CD4-positive, CD25-positive, alpha-beta regulatory T cell (primary cell): Measurements from ENCODE around the gene RBP3. TPM values are rescaled to one million over a fixed set of nuclear protein-coding genes. Genes with fewer than 3 reads are reported as not detected.

ENCODE experiments used
- ATAC-seq, 2 donors: fragments of 150-1000 bp; cut with Tn5 transposase; one replicate each; pipeline ENCODE4 v1.10.0; 2021; ENCODE audit warnings: low read depth in 2 of 2, moderate number of reproducible peaks in 2 of 2, moderate library complexity in 1 of 2
- DNase-seq, 3 donors: peaks; one replicate each; pipeline versions ENCODE4 v3.0.0 to v3.0.0-alpha.2; 2012 to 2022; ENCODE audit warnings: mixed read lengths in 1 of 3
- H3K27ac ChIP-seq: one replicate; pipeline ENCODE4 v1.7.0; 2013; ENCODE audit warnings: mild to moderate bottlenecking, low read length; ENCODE audit not compliant: insufficient read depth, poor library complexity, severe bottlenecking
- H3K27me3 ChIP-seq: one replicate; pipeline ENCODE4 v1.7.0; 2013; ENCODE audit warnings: low read length; ENCODE audit not compliant: control insufficient read depth, insufficient read depth
- H3K36me3 ChIP-seq: one replicate; pipeline ENCODE4 v1.7.0; 2013; ENCODE audit warnings: mild to moderate bottlenecking, low read length, moderate library complexity; ENCODE audit not compliant: control insufficient read depth, insufficient read depth
- H3K4me1 ChIP-seq: 2 replicates; pipeline ENCODE4 v1.7.0; 2013; ENCODE audit warnings: mild to moderate bottlenecking, low read length; ENCODE audit not compliant: insufficient read depth, control insufficient read depth, poor library complexity, severe bottlenecking
- H3K4me3 ChIP-seq: one replicate; pipeline ENCODE4 v1.7.0; 2013; ENCODE audit warnings: low read depth, mild to moderate bottlenecking, low read length, moderate library complexity
- H3K9me3 ChIP-seq, 2 experiments: 1 replicate in 1 of 2; 2 replicates in 1 of 2; pipeline ENCODE4 v1.7.0; 2013; ENCODE audit warnings: low read length in 2 of 2, mild to moderate bottlenecking in 1 of 2, moderate library complexity in 1 of 2; ENCODE audit not compliant: control insufficient read depth in 2 of 2
- H3K27ac Mint-ChIP-seq, 3 donors: one replicate each; pipeline ENCODE4 v1.8.0; 2020 to 2022; ENCODE audit warnings: mild to moderate bottlenecking in 3 of 3, mixed read lengths in 3 of 3, moderate library complexity in 2 of 3
- H3K27me3 Mint-ChIP-seq: one replicate; pipeline ENCODE4 v1.8.0; 2022; ENCODE audit warnings: mild to moderate bottlenecking, mixed read lengths
- H3K36me3 Mint-ChIP-seq: one replicate; pipeline ENCODE4 v1.8.0; 2020; ENCODE audit warnings: mixed read lengths
- H3K4me1 Mint-ChIP-seq, 4 donors: one replicate each; pipeline ENCODE4 v1.8.0; 2020 to 2022; ENCODE audit warnings: mixed read lengths in 4 of 4, mild to moderate bottlenecking in 1 of 4
- H3K4me3 Mint-ChIP-seq, 4 donors: one replicate each; pipeline ENCODE4 v1.8.0; 2020 to 2022; ENCODE audit warnings: mild to moderate bottlenecking in 4 of 4, mixed read lengths in 4 of 4, moderate library complexity in 3 of 4
- H3K9me3 Mint-ChIP-seq, 7 donors: one replicate each; pipeline ENCODE4 v1.8.0; 2020 to 2022; ENCODE audit warnings: mixed read lengths in 7 of 7, mild to moderate bottlenecking in 3 of 7, moderate library complexity in 2 of 7
- polyA plus RNA-seq, 4 donors: library from polyadenylated mRNA; unstranded; fragments of 300-500 nt; fragmentation: Illumina TruSeq; gene quantifications; one replicate each; pipeline ENCODE4 v1.2.3, GENCODE V29; 2021
- total RNA-seq: library from RNA; stranded (reverse); gene quantifications from one replicate; pipeline ENCODE4 v1.2.3, GENCODE V29; 2022

RBP3 gene
- total and polyA plus RNA-seq, 5 donors from 2014 or later: not detected

- Mint-ChIP-seq H3K27ac (no peak overlapping the region), H3K4me3 (no peak overlapping the region), H3K4me1 (no peaks in the 10 kb centered on the region), H3K27me3 (peaks cover 4% of the 10 kb centered on the region), H3K9me3 (peaks cover 0 to 2% (median 0%) of the 10 kb centered on the region in 7 donors), H3K36me3 (no peaks in the 10 kb centered on the region)
- Histone ChIP-seq H3K9me3 (no peaks in the 10 kb centered on the region), H3K4me1 (no peaks in the 10 kb centered on the region), H3K27me3 (no peaks in the 10 kb centered on the region), H3K36me3 (no peaks in the 10 kb centered on the region), H3K4me3 (no peak overlapping the region), H3K27ac (no peak overlapping the region)
- DNase-seq: no peak
- ATAC-seq: no peak
These were observed 21.7 kb upstream of the RBP3 start for GRCh38 chr10:47326306-47326926.

DNA sequence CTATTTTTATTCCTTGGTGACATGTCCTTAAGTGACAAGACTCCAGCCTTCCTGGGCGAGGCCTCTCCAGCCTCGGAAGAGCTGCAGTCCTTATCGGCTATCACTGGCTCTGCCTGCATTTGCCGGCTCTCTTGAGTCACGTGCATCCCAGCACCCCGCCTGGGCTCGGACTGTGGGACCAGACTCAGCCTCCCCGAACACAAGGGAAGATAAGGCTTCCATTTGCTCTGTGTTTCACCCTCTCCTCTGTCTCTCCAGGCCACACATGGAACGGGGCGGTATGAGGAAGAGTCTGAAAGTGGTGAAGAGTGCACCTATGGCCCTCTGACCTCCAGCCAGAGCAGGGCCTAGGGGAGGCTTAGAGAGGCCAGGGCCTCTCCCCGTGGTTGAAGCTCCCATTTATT, 21.2 kb upstream of the RBP3 start:
- H3K27me3 ChIP-seq: no peaks in the 10 kb centered on the region
- no peaks in the 10 kb centered on the region for H3K4me1 ChIP-seq
- Mint-ChIP-seq H3K9me3 (peaks cover 0 to 2% (median 0%) of the 10 kb centered on the region in 7 donors), H3K36me3 (no peaks in the 10 kb centered on the region), H3K4me1 (no peaks in the 10 kb centered on the region), H3K27ac (no peak overlapping the region), H3K4me3 (no peak overlapping the region), H3K27me3 (peaks cover 4% of the 10 kb centered on the region)
- no peak overlapping the region for H3K4me3 ChIP-seq
- H3K27ac ChIP-seq: no peak overlapping the region
- no peaks in the 10 kb centered on the region for H3K9me3 ChIP-seq
- no peak for ATAC-seq
- DNase-seq: no peak
- H3K36me3 ChIP-seq: no peaks in the 10 kb centered on the region

DNA sequence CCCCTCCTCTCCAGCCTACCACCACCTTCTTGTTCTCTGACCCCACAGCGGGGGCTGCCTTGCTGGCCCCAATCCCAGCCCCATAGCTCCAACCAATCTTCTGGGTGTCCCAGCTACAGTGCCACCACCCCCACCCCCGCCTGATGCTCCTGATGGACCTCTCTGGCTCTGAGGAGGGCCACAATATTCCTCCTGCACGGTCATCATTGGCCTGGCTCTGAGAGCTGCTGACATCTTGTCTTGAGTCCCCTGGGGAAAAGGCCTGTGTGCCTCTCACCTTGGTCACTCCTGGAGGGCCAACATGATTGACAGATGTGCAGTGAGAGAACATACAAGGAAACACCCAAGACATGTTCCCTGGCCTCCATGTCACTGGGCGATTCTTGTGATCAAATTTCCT, 18.3 kb upstream of the RBP3 start:
- Mint-ChIP-seq H3K36me3 (no peaks in the 10 kb centered on the region), H3K4me1 (no peaks in the 10 kb centered on the region), H3K27me3 (no peaks in the 10 kb centered on the region), H3K4me3 (no peak overlapping the region), H3K9me3 (peaks cover 0 to 2% (median 0%) of the 10 kb centered on the region in 7 donors), H3K27ac (no peak overlapping the region)
- DNase-seq (no peak), ATAC-seq (no peak)
- H3K36me3 ChIP-seq: no peaks in the 10 kb centered on the region
- no peak overlapping the region for H3K27ac ChIP-seq
- no peaks in the 10 kb centered on the region for H3K4me1 ChIP-seq
- no peaks in the 10 kb centered on the region for H3K27me3 ChIP-seq
- no peak overlapping the region for H3K4me3 ChIP-seq
- H3K9me3 ChIP-seq: no peaks in the 10 kb centered on the region

DNA sequence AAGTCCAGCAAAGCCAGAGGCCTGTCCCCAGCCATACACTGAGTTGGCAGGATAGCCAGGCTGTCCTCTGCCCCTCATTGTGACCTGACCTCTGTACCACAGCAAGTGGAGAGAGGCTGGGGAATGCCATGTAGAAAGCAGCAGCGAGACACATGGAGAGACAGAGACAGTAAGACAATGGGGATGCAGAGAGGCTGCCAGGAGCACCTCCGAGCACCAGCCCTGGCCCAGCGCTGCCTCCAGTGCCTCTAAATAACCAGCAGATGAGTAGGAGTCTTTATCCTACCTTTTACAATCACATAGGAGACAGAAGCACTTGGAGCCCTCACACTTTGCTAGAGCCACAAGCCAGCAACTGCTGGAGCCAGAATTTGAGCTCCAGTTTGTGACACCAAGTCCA, 17.8 kb upstream of the RBP3 start:
- Mint-ChIP-seq H3K27me3 (no peaks in the 10 kb centered on the region), H3K27ac (no peak overlapping the region), H3K4me1 (no peaks in the 10 kb centered on the region), H3K36me3 (no peaks in the 10 kb centered on the region), H3K9me3 (peaks cover 0 to 2% (median 0%) of the 10 kb centered on the region in 7 donors), H3K4me3 (no peak overlapping the region)
- Histone ChIP-seq H3K27ac (no peak overlapping the region), H3K9me3 (no peaks in the 10 kb centered on the region), H3K27me3 (no peaks in the 10 kb centered on the region), H3K36me3 (no peaks in the 10 kb centered on the region), H3K4me3 (no peak overlapping the region), H3K4me1 (no peaks in the 10 kb centered on the region)
- DNase-seq: no peak
- no peak for ATAC-seq

- H3K4me3 Mint-ChIP-seq: no peak overlapping the region
These were observed 17.4 kb upstream of the RBP3 start for GRCh38 chr10:47330804-47331203.

DNA sequence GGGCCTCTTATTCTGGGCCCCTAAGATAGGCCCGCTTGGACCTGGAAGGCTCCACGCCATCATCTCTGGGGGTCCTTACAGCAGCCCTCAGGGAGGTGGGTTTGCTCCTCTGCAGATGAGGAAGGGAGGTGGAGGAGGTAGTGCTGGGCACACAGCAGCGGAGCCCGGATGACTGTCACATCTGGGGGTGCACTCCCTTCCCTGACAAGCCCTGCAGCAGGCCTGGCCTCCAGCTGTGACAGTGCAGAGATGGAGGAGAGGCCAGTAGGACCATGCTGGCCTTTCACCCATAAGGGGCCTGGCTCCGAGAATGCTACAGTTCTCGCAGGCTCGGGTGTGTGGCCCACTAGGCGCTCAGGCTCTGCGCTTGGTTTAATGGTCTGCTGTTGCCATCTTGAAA, 16.7 kb upstream of the RBP3 start:
- H3K27me3 ChIP-seq: no peaks in the 10 kb centered on the region
- H3K4me3 ChIP-seq: no peak overlapping the region
- Mint-ChIP-seq H3K4me3 (peak overlapping the region in 1 of 4 donors; percentile 54), H3K27me3 (no peaks in the 10 kb centered on the region), H3K4me1 (no peaks in the 10 kb centered on the region), H3K9me3 (peaks cover 0 to 2% (median 0%) of the 10 kb centered on the region in 7 donors), H3K27ac (no peak overlapping the region), H3K36me3 (no peaks in the 10 kb centered on the region)
- no peak for ATAC-seq
- no peaks in the 10 kb centered on the region for H3K4me1 ChIP-seq
- H3K9me3 ChIP-seq: no peaks in the 10 kb centered on the region
- no peak overlapping the region for H3K27ac ChIP-seq
- no peak for DNase-seq
- no peaks in the 10 kb centered on the region for H3K36me3 ChIP-seq

More at GRCh38 chr10:47330804-47331203, 17.4 kb upstream of the RBP3 start:
- H3K27ac Mint-ChIP-seq: no peak overlapping the region
- H3K4me1 ChIP-seq: no peaks in the 10 kb centered on the region
- ATAC-seq (no peak), DNase-seq (no peak)
- H3K4me3 ChIP-seq: no peak overlapping the region
- H3K27ac ChIP-seq: no peak overlapping the region
- peaks cover 0 to 2% (median 0%) of the 10 kb centered on the region in 7 donors for H3K9me3 Mint-ChIP-seq
- H3K27me3 Mint-ChIP-seq: no peaks in the 10 kb centered on the region
- no peaks in the 10 kb centered on the region for H3K27me3 ChIP-seq
- H3K36me3 Mint-ChIP-seq: no peaks in the 10 kb centered on the region
- H3K36me3 ChIP-seq: no peaks in the 10 kb centered on the region
- H3K9me3 ChIP-seq: no peaks in the 10 kb centered on the region
- H3K4me1 Mint-ChIP-seq: no peaks in the 10 kb centered on the region

GRCh38 chr10:47331954-47332353, 16.2 kb upstream of the RBP3 start:
- H3K27ac ChIP-seq: no peak overlapping the region
- H3K36me3 ChIP-seq: no peaks in the 10 kb centered on the region
- Mint-ChIP-seq H3K27ac (no peak overlapping the region), H3K27me3 (no peaks in the 10 kb centered on the region), H3K36me3 (no peaks in the 10 kb centered on the region), H3K9me3 (peaks cover 0 to 2% (median 0%) of the 10 kb centered on the region in 7 donors), H3K4me1 (no peaks in the 10 kb centered on the region), H3K4me3 (no peak overlapping the region)
- H3K4me1 ChIP-seq: no peaks in the 10 kb centered on the region
- no peak overlapping the region for H3K4me3 ChIP-seq
- ATAC-seq (no peak), DNase-seq (no peak)
- H3K9me3 ChIP-seq: no peaks in the 10 kb centered on the region
- H3K27me3 ChIP-seq: no peaks in the 10 kb centered on the region

DNA sequence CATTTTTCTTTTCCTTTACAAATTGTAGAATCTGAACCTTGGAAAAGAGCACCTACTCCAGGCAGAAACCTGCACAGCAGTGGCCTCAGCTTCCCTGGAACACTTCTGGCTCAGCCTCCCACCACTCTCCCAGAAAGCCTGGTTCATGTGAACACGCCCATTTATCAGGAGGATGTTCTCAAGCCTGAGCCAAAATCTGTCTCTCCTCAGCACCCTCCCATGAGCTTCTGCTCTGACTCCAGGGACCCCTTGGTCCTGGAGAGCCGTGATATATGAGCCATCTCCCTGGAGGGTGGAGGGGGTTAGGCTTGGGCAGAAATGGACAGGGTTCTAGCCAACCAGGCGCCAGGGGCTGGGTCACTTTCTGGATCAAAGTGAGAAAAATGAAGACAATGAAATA, 15.8 kb upstream of the RBP3 start:
- H3K4me3 ChIP-seq: no peak overlapping the region
- H3K27ac ChIP-seq: no peak overlapping the region
- Mint-ChIP-seq H3K27ac (no peak overlapping the region), H3K9me3 (peaks cover 0 to 2% (median 0%) of the 10 kb centered on the region in 7 donors), H3K4me3 (no peak overlapping the region), H3K27me3 (no peaks in the 10 kb centered on the region), H3K4me1 (no peaks in the 10 kb centered on the region), H3K36me3 (no peaks in the 10 kb centered on the region)
- H3K4me1 ChIP-seq: no peaks in the 10 kb centered on the region
- ATAC-seq (no peak), DNase-seq (no peak)
- H3K27me3 ChIP-seq: no peaks in the 10 kb centered on the region
- H3K9me3 ChIP-seq: no peaks in the 10 kb centered on the region
- H3K36me3 ChIP-seq: no peaks in the 10 kb centered on the region
